Esophagus mucosa (tissue), 1 donor: ENCODE measurements around the gene PLXNA1. TPM values are rescaled to one million over a fixed set of nuclear protein-coding genes. Genes with fewer than 3 reads are reported as not detected.

ENCODE experiments used
- ATAC-seq: fragments of 200-7000 bp; cut with Tn5 transposase; one replicate; pipeline ENCODE4 v1.9.1; 2020
- total RNA-seq: library from RNA; stranded (reverse); gene quantifications from one replicate; pipeline ENCODE4 v1.2.4, GENCODE V29; 2023
- donor health status: DM: yes; HTN: yes; CAD: no.

PLXNA1 gene
- total RNA-seq, 1 donor from 2014 or later, result 15.9 TPM

GRCh38 chr3:126968391-126969390 is 14.2 kb upstream of the PLXNA1 start:
- no peak for ATAC-seq

- ATAC-seq, result no peak
Observed at GRCh38 chr3:126969586-126969985, 13.3 kb upstream of the PLXNA1 start.

- no peak for ATAC-seq
Observed at GRCh38 chr3:126970101-126970500, 12.8 kb upstream of the PLXNA1 start.

DNA sequence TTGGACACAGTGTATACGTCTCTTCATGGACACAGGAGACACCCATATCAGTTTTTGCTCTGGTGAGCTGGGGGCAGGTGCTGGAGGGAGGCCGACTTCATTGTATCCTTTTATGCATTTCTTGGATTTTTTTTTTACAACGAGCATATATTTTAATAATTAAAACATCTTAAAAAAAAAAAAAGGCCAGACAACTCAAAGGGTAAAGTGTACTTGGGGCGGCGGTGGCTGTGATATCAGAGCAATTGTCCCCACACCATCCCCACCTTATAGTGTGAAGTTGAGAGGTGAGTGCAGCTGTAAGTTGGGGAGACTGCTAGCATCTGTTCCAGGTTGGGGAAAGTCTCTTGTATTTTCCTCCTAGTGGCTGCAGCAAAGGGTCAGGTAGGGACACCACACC is 12.0 kb upstream of the PLXNA1 start:
- no peak for ATAC-seq

DNA sequence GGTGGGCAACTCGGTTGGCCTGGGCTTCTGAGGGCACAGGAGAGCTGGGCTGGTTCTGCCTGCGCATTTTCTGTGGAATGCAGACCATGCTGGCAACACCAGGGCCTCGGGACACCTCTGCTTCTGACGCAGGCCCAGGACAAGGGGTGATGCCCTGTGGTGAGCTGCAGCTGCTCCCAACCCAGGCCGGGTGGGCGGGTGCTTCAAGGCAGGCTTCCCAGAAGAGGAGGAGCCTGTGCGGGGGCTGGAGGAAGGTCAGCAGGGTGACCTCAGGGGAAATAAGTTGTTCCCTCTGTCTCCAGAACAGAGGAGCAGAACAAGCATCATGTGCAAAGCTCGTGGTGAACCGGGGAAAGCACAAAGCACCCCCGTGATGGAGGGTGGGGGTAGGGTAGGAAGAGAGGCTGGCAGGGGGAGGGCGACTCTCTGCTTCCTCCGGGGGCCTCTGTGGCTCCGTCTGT is 11.0 kb upstream of the PLXNA1 start:
- ATAC-seq, result peak; percentile 31

- no peak for ATAC-seq
Observed at GRCh38 chr3:126972866-126973265, 10.0 kb upstream of the PLXNA1 start.

- ATAC-seq, result no peak
Observed at GRCh38 chr3:126973814-126974213, 9.1 kb upstream of the PLXNA1 start.

- ATAC-seq, result no peak
Observed at GRCh38 chr3:126974756-126975155, 8.2 kb upstream of the PLXNA1 start.

DNA sequence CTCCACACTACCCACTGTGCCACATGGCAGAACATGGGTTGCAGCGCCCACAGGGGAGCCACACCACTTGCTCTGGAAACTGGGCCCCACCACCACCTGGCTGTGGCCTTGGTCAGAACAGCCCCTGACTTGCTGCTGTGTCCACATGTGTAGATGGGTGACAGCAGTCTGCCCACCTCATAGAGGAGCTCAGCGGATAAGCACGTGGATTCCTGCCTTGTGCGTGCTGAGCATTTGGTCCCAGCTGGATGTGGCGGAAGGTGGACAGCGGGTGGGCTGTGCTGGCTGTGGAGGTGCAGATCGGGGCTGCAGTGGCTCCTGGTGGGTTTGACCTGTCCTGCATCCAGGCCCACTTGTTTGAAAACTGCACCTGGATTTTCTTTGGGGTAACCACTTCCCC is 6.0 kb upstream of the PLXNA1 start:
- no peak for ATAC-seq

GRCh38 chr3:126977821-126978220 is 5.1 kb upstream of the PLXNA1 start:
- no peak for ATAC-seq

DNA sequence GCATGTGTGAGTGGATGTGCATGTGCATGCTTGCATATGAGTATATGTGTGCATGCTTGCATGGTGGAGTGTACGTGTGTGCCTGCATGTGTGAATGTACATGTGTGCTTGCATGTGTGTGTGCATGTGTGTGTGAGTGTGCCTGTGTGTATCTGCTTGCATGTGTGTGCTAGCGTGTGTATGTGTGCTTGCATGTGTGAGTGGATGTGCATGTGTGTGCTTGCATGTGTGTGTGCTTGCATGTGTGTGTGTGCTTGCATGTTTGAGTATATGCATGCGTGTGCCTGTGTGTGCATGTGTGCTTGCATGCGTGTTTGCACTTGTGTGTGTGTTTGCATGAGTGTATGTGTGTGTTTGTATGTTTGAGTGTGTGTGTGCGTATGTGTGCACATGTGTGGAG is 4.6 kb upstream of the PLXNA1 start:
- no peak for ATAC-seq

DNA sequence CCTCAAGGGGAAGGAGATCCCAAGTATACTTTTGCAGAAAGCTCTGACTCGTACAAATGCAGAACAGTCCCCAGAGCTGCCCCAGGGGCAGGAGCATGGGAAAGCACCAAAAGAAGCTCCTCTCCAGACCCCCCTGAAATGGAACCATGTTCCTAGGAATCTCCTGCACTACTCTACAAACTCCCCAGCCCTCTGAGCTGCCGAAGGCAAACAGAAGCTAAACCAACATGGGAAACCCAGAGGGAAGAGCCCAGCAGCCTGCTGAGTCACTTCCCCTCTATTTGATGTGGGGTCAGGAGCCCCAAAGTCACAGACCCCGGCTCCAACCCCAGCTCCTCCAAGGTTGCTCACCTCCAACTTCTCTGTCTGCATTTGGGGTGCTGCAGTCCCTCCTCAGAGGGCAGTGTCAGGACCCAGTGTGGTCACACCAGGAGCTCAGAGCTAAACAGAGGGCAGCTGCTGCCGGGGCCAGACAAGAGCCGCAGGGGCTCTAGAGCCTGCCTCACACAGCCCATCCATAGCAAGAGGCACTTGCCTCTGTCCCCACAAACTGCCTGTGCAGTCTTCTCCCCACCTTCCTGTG is 3.8 kb upstream of the PLXNA1 start:
- ATAC-seq, result no peak

DNA sequence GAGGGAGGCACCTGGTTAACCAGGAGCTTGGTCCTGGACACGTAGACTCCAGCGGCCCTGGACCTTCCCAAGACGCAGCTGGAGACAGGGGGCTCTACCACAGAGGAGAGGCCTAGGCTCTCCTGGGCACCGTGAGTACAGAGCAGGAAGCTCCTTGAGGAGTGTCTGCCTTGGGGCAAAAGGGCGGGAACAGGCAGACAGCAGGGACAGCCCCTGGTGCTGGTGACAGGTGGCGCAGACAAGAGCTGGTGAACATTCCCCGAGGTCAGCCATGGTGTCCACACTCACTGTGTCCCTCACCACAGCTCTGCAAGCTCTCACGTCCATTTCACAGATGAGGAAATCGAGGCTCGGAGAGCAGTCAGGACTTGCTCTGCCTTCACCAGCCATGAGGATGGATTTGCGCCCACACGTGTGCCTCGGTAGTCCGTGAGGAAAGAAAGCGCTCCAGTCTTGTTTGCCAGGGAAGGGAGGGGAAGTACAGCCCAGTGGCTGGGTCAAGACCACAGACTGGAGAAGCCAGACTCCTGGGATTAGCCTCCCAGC is 2.6 kb upstream of the PLXNA1 start:
- ATAC-seq, result no peak

GRCh38 chr3:126982126-126982470 is 817 bp upstream of the PLXNA1 start:
- peak; percentile 19 for ATAC-seq

GRCh38 chr3:126983276-126983652 is 349 bp downstream of the PLXNA1 start:
- ATAC-seq, result no peak

DNA sequence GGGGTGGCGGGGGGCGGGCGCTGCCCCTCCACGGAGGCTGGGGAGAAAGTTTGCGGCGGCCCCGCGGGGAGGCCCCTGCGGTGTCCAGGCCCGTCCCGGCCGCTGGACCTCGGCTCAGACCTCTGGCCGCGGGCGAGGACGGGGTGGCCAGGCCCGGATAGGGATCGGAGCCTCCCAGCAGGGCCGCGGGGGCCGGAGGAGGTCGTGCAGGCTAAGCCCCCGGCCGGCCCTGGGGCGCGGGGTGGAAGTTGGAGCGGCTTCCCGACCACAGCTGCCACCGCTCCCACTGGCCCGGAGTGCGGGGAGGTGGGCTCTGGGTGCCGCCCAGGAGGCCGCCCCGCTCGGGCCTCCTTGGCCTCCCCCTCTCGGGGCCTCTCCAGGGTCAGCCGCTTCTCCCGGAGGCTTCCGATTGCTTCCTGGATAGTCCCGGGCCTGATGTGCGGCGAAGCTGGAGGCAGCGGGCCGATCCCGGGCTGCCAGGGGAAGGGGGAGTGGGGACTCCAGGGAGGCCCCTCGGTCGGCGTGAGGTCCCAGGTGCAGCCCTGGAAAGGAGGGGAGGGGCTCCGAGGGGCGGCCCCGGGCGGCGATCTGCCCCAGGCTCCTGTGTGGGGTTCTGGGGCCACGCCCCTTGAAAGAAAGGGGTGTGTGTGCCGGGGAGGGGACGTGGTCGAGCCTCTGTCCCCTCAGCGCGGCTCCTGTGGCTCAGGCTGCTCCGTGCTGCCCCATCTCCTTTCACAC is 907 bp downstream of the PLXNA1 start:
- peak; percentile 5 for ATAC-seq

DNA sequence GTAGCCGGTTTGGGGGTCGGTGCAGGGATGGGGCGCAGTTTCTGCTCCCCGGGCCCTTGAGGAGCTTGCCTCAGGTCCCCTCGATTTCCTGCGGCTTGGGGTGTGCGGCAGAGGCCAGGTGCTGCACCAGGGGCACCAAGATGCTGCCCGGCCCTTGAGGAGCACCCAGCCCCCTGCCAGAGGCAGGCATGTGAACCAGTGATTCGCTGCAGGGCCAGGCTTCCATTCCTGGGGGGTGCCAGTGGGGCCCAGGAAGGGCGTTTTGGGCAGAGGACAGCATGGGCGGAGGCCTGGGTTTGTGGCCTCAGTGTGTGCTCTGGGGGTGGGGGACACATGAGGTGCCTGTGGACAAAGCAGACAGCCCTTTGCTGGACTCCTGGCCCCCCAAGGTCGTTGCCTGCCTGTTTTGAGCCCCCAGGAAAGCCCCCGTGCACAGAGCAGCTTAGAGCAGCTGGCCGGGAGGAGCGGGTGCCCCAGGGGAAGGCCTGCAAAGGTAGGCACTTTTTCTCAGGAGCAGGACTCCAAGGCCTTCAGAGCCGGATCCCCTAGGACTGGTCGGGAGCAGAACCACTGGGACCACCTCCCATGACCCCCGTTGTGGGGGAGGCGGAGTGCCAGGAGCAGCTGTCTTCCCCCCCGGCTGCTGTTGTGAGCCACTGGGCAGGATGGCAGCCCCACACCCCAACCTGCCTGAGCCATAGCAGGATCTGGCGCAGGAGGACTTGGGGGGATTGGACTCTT is 1.6 kb downstream of the PLXNA1 start:
- no peak for ATAC-seq

GRCh38 chr3:126985132-126985985 is 2.4 kb downstream of the PLXNA1 start:
- no peak for ATAC-seq

GRCh38 chr3:126986001-126986400 is 3.1 kb downstream of the PLXNA1 start:
- ATAC-seq, result no peak

DNA sequence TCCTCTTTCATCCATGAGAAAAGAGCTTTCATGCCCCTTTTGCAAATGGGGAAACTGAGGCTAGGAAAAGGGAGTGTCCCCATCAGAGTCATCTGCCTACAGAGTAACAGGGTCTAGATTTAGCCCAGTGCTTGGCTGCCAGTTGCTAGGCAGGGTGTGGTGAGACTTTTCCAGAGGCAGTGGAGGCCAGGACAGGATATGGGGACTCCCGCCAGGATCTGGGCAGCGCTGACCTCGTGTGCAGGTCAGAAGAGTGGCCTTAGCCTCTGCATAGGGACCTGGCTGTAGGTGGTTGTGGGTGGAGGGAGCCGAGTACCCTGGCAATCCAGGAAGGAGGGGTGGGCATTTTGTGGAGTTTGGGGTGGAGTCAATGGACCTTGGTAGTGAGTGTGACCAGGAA is 4.2 kb downstream of the PLXNA1 start:
- no peak for ATAC-seq

DNA sequence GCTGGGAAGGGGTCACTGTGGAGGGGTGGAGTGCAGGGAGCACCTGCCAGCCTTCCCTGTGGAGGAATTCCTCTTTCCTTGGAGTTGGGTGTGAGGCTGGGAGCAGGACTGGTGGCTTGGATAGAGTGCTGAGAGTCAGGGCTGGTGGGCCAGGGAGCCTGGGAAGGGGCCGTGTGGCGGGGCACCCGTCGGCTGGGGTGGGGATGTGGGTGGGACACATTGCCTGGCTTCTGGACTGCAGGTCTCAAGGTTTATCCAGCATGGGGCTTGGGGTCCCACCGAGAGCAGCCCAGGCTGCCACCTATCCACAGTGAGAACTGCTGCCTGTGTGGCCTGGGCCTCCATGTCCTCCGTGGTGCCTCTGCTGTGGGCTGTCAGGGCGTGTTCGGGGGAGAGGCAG is 4.7 kb downstream of the PLXNA1 start:
- ATAC-seq, result no peak
